Measurements from ENCODE around the gene XYLB. TPM values are rescaled to one million over a fixed set of nuclear protein-coding genes. Genes with fewer than 3 reads are reported as not detected.
"Not testable (repeated sequence)": the region's sequence is repeated elsewhere in the genome, so short reads cannot be mapped to it uniquely, and the experiment has no call there.

The XYLB gene
- total and polyA plus RNA-seq, 9 donors, result 1.4 to 7.0 (median 3.8) TPM

DNA sequence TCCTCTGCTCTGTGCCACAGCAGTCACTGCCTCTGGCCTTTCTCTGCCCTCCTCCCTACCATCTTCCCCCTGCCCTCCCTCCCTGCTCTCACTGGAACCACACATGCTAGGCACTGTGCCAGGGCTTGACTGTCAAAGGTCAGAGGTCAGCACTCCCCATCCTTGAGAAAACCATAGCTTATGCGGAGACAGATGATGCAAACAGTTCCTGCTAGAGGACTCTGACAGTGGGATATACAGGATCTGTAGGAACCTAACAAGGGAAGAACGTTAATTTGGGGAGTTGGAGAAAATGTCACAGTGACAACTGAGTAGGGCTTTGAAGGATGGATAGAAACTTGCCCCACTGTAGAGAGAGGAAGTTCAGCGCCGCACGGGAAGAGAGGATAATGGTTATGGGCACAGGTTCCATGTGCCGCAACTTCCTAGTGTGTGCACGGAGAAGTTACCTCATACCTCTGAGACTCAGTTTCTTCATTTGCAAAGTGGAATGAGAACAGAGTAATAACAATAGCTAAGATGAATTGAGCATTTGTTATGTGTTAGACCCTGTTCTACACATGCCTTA, 29.3 kb upstream of the XYLB start:
- Histone ChIP-seq H3K4me1 (ENCODE audit: insufficient read depth) (no peaks in the 10 kb centered on the region), H3K4me3 (no peak overlapping the region), H3K27me3 (no peaks in the 10 kb centered on the region), H3K9me3 (no peaks in the 10 kb centered on the region), H3K27ac (no peak overlapping the region), H3K36me3 (no peaks in the 10 kb centered on the region)
- intact Hi-C loops (cut with DNase I), result no loop called here
- 76 to 82% (median 79%) methylated on average over 7 of the region's 7 CpGs for WGBS, 3 donors
- TF ChIP-seq, protein P1, sequence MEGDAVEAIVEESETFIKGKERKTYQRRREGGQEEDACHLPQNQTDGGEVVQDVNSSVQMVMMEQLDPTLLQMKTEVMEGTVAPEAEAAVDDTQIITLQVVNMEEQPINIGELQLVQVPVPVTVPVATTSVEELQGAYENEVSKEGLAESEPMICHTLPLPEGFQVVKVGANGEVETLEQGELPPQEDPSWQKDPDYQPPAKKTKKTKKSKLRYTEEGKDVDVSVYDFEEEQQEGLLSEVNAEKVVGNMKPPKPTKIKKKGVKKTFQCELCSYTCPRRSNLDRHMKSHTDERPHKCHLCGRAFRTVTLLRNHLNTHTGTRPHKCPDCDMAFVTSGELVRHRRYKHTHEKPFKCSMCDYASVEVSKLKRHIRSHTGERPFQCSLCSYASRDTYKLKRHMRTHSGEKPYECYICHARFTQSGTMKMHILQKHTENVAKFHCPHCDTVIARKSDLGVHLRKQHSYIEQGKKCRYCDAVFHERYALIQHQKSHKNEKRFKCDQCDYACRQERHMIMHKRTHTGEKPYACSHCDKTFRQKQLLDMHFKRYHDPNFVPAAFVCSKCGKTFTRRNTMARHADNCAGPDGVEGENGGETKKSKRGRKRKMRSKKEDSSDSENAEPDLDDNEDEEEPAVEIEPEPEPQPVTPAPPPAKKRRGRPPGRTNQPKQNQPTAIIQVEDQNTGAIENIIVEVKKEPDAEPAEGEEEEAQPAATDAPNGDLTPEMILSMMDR (IDR thresholded peaks at IDR 0.05), result no peak
- TF ChIP-seq POLR2A (IDR thresholded peaks at IDR 0.05) (no peak), EP300 (IDR thresholded peaks at IDR 0.05) (no peak)
- DNase-seq, result no peak

DNA sequence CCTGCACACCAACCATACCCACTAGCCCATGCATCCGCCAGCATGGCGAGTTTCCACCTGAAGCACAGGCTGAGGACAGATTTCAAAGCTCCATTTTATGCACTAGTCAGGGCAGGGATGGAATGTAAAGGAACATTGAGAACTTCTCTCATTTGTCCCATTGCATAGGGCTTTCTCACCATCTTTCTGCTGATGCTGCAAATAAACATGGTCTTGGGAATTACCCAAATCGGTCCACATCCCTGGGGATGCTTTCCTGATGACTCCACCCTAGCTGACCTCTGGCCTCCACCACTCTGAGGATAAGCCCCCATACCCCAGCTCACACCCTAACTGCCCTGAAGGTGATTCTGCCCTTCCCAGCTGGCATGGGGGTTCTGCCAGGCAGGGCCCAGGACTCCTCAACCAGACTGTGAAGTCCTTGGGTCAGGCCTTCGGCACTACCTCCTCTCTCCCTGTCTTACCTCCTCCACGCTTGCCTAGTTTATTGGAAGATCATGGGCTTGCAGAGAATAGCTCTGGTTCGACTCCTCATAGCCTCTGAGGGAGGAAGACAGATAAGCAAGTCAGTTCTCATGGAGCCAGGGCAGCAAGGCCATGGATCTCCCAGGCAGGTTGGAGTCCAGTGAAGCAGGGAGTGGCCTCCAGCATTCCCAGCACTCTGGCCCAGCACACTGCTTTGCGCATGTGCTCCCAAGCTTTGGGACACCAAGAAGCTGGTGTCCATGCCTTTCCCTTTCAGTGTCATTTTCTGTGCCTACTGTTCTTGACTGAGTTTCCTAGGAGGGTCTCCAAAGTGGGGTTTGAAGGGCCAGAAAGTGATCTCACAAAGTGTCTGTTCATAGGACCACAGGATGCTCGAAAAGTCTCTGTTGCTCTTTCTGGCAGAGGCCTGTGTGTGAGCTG, 27.6 kb upstream of the XYLB start:
- 81 to 93% (median 85%) methylated on average over 8 of the region's 8 CpGs for WGBS, 3 donors
- H3K4me3 ChIP-seq, result no peak overlapping the region
- H3K36me3 ChIP-seq, result no peaks in the 10 kb centered on the region
- TF ChIP-seq EP300 (IDR thresholded peaks at IDR 0.05) (no peak), POLR2A (IDR thresholded peaks at IDR 0.05) (no peak)
- TF ChIP-seq, protein P1 (IDR thresholded peaks at IDR 0.05), result no peak
- DNase-seq, result no peak
- no peaks in the 10 kb centered on the region for H3K27me3 ChIP-seq
- H3K27ac ChIP-seq, result no peak overlapping the region
- intact Hi-C loops (cut with DNase I), result no loop called here
- no peaks in the 10 kb centered on the region for H3K9me3 ChIP-seq
- no peaks in the 10 kb centered on the region for H3K4me1 ChIP-seq (ENCODE audit: insufficient read depth)

DNA sequence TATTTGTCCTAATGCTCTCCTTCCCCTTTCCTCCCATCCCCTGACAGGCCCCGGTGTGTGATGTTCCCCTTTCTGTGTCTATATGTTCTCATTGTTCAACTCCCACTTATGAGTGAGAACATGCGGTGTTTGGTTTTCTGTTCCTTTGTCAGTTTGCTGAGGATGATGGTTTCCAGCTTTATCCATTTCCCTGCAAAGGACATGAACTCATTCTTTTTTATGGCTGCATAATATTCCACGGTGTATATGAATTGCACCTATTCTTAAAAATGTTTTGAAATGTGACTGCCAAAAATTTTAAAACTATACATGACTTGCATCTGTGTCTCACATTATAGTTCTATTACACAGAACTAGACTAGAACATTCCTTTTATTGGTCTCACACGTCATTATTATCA, 25.9 kb upstream of the XYLB start:
- H3K4me3 ChIP-seq; DNase-seq; H3K4me1 ChIP-seq (ENCODE audit: insufficient read depth); H3K27me3 ChIP-seq; intact Hi-C loops (cut with DNase I); H3K9me3 ChIP-seq; H3K36me3 ChIP-seq; H3K27ac ChIP-seq: not testable (repeated sequence)
- 88 to 95% (median 92%) methylated on average over 4 of the region's 4 CpGs for WGBS, 3 donors

DNA sequence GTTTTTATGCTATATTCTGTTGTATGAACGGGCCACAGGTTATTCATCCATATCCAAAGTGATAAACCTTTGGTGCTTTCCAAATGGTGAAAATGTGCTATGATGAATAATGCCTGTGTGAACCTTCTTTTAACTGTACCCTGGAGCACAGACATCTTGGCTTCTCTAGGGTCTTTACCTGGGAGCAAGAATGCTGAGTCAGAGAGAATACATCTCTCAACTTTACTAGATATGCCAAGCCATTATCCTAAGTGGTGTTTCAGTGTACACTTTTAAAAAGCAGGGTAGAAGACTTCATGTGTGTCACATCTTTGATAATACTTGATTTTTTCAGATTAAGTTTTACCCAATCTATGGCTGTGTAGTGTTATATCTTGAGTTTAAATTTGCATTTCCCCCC, 23.5 kb upstream of the XYLB start:
- Histone ChIP-seq H3K36me3 (no peaks in the 10 kb centered on the region), H3K4me1 (ENCODE audit: insufficient read depth) (no peaks in the 10 kb centered on the region), H3K27me3 (no peaks in the 10 kb centered on the region), H3K9me3 (no peaks in the 10 kb centered on the region), H3K27ac (no peak overlapping the region), H3K4me3 (no peak overlapping the region)
- TF ChIP-seq, protein P1 (IDR thresholded peaks at IDR 0.05), result no peak
- DNase-seq, result no peak
- intact Hi-C loops (cut with DNase I), result no loop called here
- 79 to 97% (median 82%) methylated on average over 1 of the region's 1 CpG for WGBS, 3 donors

DNA sequence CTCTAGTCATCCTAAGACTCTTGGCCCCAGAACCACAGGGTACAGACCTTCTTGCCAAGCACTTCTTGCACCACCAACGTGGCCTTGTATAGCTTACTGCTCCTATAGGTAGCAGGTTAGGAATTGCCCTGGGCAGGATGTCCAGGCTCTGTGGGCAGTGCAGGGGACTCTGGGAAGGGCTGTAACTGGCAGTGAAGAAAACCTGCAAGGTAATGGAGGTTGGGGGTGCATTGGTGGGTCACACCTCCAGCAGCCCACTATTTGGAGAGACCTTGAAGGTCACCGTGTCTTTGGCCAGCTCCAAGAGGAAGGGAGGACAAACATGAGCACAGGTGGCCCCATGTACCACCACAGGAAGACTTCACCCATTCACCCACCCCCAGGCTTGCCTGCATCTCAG, 21.3 kb upstream of the XYLB start:
- no peaks in the 10 kb centered on the region for H3K4me1 ChIP-seq (ENCODE audit: insufficient read depth)
- no peak overlapping the region for H3K27ac ChIP-seq
- H3K9me3 ChIP-seq, result no peaks in the 10 kb centered on the region
- no peaks in the 10 kb centered on the region for H3K27me3 ChIP-seq
- TF ChIP-seq POLR2A (IDR thresholded peaks at IDR 0.05) (no peak), EP300 (IDR thresholded peaks at IDR 0.05) (no peak)
- TF ChIP-seq, protein P1 (IDR thresholded peaks at IDR 0.05), result no peak
- H3K36me3 ChIP-seq, result no peaks in the 10 kb centered on the region
- WGBS, 3 donors, result 72 to 83% (median 78%) methylated on average over 2 of the region's 2 CpGs
- intact Hi-C loops (cut with DNase I), result no loop called here
- no peak overlapping the region for H3K4me3 ChIP-seq
- no peak for DNase-seq

Measured in ovary (tissue), 9 donors.